Skin of body (tissue), 2 donors: ENCODE measurements around the gene S100A14. TPM values are rescaled to one million over a fixed set of nuclear protein-coding genes. Genes with fewer than 3 reads are reported as not detected.

Source experiments
- DNase-seq: peaks from one replicate; lab custom pipeline; 2025; lab: John Stamatoyannopoulos, UW
- total RNA-seq: library from RNA; depleted of rRNA; stranded (reverse); fragments of >200 nt; gene quantifications from one replicate; pipeline ENCODE4 v1.2.3, GENCODE V29; 2014

S100A14 gene
- total RNA-seq, 1 donor from 2014 or later: 141 TPM

DNA sequence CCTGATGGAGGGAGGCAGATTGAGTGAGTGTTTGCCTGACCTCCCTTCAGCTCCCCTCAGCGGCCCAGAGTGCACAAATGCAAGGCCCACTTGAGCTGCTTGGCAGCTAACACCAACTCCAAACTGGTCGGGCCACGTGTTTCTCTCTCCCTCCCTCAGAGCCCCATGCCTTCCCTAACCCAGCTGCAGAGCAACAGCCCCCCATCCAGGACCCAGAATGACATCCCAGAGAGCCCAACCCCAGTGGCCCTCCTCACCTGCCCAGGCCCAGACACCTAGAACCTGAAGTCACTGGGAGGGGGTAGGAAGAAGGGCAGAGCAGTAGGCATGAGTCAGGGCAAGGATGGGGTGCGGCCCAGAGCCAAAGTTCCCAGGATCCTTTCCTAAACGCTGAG, 789 bp upstream of the S100A14 start:
- no peak for DNase-seq

DNA sequence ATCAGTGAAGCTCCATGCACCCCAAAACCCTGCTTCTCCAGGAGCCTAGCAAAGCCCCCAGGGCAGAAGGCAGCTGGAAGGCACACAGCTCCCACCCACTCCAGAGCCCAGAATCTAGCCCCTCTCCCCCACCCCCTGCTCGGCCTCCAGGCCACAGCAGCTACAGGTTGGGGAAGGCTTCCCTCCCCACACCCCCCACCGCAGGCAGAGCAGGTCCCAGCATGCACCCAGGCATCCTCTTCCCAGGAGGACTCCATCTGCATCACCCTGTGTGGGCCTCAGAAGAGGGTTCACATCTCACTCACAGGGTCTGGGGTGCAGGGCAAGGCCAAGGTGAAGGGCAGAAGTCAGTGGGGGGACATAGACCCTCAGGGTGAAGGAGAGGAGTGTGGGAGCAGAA, 719 bp downstream of the S100A14 start:
- no peak for DNase-seq

DNA sequence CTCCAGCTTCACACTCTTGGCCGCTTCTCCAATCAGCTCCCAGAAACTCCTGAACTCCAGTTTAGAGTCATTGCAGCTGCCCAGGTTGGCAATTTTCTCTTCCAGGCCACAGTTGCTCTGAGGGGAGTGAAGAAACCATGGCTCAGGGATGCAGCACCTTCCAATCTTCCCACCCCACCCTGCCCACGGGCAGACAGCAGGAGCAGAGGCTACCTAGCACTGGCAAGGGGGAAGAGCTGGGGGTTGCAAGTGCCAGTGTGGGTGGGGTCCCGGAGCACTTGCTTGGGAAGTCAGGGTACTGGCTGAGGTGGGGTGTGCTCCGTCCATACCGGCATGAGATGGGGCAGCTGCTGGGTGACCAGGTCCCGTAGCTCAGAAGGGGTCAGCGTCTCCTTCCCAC, 1.2 kb downstream of the S100A14 start:
- DNase-seq: no peak

- no peak for DNase-seq
Measured at GRCh38 chr1:153614189-153614900, 1.8 kb downstream of the S100A14 start.

GRCh38 chr1:153613406-153613805, 2.7 kb downstream of the S100A14 start:
- DNase-seq: no peak

DNA sequence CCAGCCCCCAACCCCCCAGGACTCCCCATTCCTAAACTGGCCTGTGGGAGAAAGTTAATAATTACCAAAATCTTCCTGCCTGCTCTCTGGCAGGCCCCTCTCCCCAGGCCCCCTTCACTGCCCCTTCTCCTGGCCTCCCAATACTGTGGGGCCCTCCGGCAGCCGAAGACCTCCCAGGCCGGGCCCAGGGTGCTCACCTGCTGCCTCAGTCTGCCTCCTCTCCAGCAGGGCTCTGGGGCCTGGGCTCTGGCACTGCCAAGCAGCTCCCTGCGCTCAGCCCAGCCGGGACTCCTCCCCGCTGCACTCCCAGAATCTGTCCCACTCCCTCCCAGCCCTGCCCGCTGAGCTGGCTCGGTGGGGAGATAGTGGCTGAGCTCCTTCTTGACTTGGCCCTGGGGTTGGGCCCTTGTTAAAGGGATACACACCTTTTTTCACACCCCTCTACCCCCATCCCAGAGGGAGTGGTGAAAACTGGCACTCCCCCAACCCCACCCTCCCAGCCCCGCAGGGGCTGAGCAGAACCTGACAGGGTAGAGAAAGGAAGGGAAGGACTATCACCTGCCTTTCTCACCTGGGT, 3.3 kb downstream of the S100A14 start, which contains the start of gene S100A16:
Gene S100A16 (minus strand): TSS at position 383 of the 577 bp plus-strand sequence. CDS start 4,986 bp downstream, outside the sequence.
- DNase-seq: peak; percentile 34

DNA sequence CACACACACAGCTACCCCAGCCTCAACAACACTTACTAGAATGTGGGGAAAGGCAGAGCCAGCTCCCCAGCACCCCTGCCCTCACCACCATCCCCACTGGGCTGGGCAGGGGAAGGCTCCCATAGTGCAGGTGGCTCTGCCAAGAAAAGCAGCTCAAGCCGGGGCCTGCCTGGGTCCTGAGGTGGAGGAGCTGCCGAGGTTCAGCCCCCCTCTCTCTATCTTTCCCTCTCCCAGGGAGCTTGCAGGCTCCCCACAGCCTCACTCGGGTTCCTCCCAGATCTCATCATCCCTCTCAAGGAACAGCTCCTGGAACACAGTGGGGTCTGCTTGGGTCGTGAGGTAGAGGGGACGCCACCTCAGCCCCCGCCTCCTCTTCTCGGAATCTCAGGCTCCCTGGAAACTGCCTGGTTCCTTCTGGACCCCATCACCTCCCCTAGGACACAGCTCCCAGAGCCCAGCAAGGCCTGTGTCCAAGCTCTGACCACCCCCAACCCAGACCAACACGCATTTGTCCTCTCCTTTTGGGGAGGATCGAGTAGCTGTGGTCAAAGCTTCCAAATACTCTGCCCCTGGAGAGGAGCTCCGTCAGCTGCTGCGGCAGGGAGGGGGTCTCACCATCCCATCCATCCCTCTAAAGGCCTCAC, 3.9 kb downstream of the S100A14 start:
- no peak for DNase-seq

DNA sequence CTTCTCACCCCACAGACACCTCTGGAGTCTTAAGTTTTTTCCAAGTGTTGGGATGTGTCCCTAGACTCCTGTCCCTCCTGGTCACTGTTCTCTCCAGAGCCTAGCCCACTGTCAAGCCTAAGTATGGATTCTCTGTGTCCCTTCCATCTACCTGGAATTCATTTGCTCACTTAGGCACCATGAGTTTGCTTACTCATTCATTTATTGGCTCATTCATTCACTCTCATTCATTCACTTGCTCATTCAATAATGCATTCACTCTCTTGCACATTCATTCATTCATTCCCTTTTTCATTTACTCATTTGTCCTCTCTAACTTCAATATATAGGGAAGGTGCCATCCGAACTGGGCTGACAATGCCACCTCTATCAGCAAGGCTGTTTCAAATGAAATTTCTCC, 4.8 kb downstream of the S100A14 start:
- DNase-seq: no peak

GRCh38 chr1:153610811-153611301, 5.3 kb downstream of the S100A14 start:
- DNase-seq: no peak

GRCh38 chr1:153610334-153610733, 5.8 kb downstream of the S100A14 start:
- no peak for DNase-seq

- no peak for DNase-seq
Measured at GRCh38 chr1:153609585-153609907, 6.6 kb downstream of the S100A14 start.

- DNase-seq: peak; percentile 57
Measured at GRCh38 chr1:153608742-153609584, 7.2 kb downstream of the S100A14 start.

GRCh38 chr1:153608089-153608682, 7.9 kb downstream of the S100A14 start:
- DNase-seq: no peak

- DNase-seq: no peak
Measured at GRCh38 chr1:153607381-153607780, 8.7 kb downstream of the S100A14 start.

DNA sequence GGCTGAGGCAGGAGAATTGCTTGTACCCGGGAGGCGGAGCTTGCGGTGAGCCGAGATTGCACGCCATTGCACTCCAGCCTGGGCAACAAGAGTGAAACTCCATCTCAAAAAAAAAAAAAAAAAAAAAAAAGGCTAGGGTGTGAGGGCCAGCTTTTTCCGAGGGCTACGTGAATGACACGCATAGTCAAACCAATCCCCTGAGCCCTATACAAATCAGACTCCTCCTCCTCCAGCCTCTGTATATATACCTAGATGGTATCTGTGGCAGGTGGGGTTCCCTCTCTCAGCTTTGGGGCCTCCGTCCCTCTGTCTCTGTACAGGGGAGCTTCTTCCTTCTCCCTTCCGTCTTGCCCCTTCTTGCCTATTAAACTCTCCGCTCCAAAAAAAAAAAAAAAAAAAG, 9.9 kb downstream of the S100A14 start:
- no peak for DNase-seq

- no peak for DNase-seq
Measured at GRCh38 chr1:153602749-153603148, 13.4 kb downstream of the S100A14 start.

GRCh38 chr1:153599847-153600246, 16.3 kb downstream of the S100A14 start:
- no peak for DNase-seq

DNA sequence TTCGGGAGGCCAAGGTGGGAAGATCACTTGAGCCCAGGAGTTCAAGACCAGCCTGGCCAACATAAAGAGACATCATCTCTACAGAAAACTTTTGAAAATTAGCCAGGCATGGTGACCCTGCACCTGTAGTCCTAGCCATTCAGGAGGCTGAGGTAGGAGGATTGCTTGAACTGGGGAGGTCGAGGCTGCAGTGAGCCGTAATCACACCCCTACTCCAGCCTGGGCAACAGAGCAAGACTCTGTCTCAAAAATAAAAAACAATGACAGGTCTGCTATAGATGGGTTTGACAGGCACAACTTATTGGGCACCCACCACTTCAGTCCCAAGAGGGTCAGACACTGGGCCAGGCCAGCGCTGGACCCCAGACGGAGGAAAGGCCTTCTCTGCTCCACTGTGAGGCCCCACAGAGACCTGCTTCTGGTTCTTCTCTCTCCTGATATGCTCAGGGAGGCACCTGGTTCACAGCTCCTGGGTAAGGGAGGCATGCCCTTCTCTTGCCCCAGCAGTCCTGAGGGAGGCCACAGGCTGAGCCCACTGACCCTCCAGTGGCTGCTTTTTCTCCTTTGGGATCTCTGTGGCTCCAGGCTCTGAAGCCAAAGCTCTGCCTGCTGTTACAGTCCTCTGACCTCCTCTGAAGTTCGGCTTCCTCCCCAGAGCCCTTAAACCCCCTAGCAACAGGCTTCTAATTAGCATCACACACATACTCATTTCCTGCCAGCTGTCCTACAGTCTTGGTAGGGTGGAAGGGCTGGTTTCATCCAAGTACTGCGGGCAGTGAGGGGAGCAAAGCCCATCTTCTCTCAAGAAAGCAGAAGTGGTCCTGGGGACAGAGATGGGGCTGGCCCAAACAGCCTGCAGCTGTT, 17.6 kb downstream of the S100A14 start:
- peak; percentile 36 for DNase-seq

DNA sequence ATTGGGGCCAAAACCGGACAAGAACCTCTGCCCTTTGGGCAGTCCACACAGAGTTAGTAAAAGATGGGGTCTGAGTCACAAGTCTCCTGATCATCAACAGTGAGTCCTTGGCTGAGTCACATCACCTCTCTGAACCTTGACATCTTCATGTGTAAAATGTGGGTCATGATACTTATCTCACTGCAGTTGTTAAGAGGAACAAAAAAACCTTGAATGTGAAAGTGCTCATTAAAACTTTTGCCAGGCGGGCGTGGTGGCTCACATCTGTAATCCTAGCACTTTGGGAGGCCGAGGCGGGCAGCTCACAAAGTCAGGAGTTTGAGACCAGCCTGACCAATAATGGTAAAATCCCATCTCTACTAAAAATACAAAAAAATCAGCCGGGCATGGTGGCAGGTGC, 18.9 kb downstream of the S100A14 start:
- no peak for DNase-seq

DNA sequence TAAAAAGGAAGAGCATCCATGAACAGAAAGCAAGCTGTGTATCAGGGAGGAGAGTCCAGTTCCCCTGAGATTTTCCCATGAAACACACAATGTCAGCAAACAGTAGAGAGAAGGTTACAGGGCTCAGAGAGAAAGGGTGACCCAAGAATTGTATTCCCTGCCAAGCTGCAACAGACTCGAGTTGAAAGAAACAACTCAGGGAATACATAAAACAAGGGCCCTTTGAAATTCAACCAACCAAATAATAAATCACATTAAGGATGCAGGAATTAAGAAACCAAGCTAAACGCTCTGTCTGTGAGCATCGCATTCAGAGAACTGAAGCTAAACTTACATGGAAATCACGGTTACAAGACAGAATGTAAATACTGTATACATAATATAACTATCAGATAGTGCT, 23.4 kb downstream of the S100A14 start:
- DNase-seq: no peak
